Glomerular visceral epithelial cell (primary cell): ENCODE results near the gene DPH7.
A peak's percentile ranks its signal among the peaks of the same experiment; 100 is the strongest.
"Not testable (repeated sequence)": the region's sequence is repeated elsewhere in the genome, so short reads cannot be mapped to it uniquely, and the experiment has no call there.

Experiments used
- DNase-seq: peaks from one replicate; pipeline ENCODE4 v3.0.0-alpha.2; 2016; ENCODE audit errors: extremely low spot score

DPH7 gene

DNA sequence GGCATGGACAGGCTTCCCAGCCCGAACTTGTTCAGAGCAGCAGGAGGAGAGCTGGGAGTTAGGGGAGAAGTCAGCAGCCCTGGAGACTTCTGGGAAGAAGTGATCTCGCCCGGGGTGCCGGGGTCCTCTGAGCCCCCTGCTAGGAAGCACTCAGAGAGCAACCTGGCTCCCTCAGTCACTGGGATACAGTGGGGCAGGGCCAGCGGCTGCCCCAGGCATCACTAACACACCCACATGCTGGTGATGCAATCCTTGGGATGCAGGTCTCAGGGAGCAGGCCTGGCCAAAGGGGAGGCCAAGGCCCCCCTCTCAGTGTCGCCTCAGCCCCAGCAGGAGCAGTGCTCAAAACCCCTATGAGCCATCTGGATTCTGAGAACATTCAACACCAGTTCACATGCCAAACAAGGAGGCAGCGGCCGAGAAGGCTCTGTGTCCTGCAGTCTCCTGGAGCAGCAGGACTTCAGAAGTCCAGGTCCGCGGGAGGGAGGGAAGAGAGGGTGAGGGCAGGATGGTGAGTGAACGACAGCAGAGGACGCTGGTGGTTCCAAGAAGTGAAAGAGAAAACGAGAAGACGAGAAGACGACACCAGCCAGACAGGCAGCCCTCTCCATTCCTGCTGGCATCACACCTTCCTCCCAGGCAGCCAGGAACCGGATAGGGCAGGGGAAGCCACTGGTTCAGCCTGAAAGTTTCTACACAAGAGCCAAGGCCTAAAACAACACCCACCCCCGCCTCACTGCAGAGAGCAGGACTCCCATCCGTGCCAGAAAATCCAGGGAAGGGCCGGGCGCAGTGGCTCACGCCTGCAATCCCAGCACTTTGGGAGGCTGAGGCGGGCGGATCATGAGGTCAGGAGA lies 30.8 kb downstream of the DPH7 start:
- DNase-seq, result no peak

DNA sequence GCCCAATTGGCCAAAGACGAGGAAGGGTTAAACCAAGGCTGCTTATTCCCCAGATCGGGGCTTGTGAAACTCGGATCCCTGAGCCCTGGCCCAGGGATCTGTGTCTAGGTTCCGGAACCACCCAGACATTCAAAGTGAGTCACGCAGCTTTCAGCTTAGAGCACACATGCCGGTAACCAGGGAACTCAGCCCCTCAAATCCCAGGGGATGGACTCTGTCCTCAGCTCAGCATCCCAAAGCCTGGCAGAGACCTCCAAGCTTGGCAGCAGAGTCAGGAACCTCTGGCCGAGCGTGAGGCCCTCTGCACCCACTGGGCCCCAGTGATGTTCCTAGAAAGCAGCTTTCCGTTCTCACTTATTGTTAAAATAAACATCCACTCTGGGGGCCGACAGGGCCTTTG lies 33.6 kb downstream of the DPH7 start:
- no peak for DNase-seq

DNA sequence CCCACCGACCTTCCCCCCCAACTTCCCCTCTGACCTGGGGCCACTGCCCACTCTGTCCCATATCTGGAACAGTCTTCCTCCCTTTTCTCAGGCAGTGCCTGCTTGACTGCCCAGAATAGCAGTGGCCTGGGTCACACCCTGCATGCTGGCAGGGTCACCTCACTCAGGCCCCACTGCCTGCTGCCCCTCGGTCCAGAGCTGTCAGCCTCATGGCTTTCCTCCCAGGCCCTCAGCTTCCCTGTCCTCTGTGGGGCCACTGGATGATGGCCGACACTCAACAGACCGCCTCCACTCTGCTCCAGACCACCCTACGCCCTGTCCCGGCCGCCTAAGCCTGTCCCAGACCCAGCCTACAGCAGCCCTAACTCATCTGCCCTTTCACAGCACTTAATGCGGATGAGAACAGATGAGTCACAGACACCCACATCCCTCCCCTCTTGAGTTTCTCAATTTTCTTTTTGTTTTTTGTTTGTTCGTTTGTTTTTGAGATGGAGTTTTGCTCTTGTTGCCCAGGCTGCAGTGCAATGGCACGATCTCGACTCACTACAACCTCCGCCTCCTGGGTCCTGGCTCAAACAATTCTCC lies 34.5 kb downstream of the DPH7 start:
- no peak for DNase-seq

DNA sequence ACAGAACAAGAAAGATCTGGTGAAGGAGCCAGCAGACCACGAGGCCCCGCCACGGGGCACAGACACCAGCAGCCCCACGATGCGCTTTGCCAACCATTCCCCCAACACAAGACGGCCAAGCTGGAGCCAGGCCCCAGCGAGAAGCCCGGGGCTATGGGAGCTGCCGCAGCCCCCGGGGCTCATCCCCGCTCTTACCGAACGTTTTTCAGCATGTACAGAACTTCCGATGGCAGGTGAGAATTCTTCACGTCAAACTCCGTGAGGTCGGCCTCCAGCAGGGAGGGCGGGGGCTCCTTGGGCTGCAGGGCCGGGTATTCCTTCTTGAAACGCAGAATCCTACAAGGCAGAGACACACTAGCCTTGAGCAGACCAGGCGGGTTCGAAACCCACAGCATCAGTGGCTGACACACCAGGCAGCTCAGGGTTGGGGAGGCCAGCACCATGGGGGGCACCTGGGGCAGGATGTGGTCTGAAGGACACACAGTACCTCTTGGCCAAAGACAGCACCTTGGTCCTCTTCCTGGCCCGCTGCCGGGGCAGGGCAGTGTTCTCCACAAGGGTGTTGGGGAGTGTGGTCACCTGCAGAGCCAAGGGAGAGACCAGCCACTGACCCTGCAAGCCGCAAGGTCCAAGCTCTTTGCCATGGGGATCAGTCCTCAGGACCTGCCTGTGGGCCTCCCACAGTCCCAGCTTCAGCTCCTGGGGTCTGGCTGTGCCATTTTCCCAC lies 35.3 kb downstream of the DPH7 start:
- DNase-seq, result no peak

DNA sequence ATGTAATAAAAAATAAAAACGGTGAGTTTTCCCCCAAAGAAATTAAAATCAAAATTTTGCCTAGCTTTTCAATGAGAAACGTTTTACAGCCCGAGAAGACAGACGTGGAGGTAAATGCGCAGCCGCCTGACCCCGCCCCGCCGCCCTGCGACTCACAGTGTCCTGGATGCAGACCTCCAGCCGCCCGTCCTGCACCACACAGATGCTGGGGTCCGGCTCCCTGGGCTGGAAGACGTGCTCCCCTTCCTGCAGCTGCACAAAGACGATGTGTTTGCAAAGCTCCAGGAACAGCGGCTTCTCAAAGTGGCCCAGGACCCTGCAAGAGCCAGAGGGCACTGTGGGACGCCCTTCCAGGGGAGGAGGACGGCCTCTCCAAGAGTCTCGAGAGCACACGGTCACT lies 36.2 kb downstream of the DPH7 start:
- DNase-seq, result no peak

DNA sequence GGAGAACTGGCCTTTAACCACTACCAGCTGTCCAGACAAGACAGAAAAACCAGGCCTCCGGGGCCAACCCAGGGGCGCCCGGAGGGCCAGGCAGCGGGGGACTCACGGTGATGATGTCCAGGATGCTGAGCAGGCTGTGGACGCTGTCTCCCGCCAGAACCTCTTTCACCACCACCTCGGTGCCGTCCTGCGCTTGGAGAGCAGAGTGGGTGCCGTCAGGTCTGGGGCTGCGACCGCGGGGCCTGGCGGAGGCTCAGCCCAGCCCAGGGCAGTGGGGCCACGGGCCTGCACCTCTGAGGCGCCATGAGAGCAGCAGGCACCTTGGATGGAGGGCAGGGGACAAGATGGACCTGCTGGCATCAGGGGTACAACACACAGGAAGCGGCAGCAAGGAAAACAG lies 38.2 kb downstream of the DPH7 start:
- DNase-seq, result no peak

DNA sequence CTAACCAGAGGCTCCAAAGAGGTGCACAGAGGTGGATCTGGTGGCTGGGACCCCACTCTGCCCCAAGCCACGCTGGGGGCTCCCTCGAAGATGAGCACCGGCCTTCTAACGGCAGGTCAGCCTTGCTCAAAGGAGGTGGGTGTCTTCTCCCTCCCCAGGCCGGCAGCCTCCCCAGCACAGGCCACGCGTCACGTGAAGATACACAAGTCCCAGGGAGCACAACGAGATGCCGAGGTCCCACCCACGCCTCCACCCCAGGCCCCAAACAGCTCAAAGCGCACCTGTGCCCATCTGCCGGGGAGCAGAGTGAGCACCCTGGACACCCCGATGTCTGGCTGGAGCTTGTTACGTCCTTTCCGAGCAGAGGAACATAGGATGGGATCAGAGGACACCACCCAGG lies 40.7 kb downstream of the DPH7 start:
- no peak for DNase-seq

DNA sequence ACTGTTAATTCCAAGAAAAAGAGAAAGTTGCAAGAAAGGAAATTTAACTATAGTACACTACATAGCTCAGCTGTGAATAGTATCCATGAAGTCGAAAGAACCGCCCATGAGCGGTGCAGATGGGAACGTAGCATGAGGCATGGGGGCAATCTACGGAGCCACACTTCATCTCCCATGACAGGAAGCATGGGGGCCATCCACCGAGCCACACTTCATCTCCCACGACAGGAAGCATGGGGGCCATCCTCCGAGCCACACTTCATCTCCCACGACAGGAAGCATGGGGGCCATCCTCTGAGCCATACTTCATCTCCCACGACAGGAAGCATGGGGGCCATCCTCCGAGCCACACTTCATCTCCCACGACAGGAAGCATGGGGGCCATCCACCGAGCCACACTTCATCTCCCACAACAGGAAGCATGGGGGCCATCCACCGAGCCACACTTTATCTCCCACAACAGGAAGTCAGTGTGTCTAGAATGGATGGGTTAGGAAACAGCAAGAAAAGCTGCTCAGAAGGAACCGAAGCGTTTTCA lies 42.1 kb downstream of the DPH7 start:
- not testable (repeated sequence) for DNase-seq

DNA sequence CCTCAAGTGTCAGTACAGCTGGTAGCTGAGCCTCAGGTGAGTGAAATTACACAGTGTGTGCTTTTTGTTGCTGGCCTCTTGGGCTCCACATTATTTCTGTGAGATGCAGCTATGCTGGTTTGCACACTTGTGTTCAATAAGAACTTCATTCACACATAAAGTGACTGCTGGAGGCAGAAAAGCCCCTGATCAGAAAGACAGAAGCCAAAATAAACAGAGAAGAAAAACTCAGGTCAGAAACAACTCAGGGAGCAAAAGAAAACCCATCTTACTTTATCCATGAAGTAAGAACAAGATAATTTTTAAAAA lies 43.7 kb downstream of the DPH7 start:
- no peak for DNase-seq

DNA sequence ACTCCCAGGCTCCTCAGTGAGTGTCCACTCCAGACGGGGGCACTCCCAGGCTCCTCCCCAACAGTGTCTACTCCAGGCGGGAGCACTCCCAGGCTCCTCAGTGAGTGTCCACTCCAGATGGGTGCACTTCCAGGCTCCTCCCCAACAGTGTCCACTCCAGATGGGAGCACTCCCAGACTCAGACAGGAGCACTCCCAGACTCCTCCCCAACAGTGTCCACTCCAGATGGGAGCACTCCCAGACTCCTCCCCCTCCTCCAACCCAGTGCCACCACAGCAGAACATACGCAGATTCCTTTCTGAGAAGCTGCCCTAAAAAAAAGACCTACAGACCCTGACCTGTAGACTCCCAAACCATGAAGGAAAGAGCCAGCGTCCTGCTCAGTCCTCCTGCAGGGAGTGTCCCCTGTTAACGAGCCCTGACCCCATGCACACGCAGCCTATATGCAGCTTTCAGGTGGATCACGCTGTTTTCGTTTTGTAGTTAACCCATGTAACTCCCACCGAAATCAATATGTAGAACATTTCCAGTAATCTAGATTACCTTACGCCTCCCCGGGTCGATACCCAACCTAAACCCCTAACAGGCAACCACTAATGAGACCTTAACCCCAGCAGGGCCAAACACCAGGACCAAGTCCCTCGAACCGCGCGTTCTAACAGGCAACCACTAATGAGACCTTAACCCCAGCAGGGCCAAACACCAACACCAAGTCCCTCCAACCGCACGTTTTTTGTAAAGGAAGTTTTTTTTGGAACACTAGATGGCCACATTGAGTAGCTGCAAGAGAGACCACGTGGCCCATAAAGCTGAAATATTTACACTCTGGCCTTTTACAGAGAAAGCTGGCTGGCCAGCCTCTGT lies 44.2 kb downstream of the DPH7 start:
- peak; percentile 54 for DNase-seq

DNA sequence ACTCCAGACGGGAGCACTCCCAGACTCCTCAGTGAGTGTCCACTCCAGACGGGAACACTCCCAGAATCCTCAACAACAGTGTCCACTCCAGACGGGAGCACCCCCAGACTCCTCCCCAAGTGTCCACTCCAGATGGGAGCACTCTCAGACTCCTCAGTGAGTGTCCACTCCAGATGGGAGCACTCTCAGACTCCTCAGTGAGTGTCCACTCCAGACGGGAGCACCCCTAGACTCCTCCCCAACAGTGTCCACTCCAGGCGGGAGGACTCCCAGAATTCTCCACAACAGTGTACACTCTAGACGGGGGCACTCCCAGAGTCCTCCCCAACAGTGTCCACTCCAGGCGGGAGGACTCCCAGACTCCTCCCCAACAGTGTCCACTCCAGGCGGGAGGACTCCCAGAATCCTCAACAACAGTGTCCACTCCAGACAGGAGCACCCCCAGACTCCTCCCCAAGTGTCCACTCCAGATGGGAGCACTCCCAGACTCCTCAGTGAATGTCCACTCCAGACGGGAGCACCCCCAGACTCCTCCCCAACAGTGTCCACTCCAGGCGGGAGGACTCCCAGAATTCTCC lies 45.7 kb downstream of the DPH7 start:
- not testable (repeated sequence) for DNase-seq

DNA sequence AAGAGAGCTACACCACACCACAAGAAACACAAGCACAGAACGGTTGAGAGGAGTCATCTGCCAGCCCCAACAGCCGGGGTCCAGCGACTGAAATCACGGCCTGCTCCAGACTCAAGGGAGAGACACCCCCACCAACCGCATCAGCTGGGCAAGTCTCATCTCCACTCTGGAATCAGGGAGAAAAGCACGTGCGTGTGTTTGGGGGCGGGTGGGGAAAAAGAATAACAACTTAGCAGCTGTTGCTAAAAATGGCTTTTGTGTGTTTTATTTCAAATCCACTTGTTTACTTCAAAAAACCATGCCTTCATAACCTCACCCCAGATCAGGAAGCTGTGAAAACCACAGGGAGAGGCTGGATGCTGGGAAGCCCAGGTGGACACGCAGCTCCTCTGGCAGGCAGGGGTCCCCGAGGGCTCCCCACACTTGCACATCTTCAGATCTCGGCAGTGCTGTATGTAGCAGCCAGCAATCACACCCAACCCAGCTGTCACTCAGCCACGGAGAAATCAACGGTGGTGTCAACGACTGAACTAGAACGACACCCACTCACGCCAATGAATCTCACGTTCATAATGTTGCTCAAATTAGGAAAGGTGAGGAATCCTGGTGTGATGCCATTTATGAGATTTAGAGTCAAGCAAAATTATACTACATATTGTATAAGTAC lies 47.5 kb downstream of the DPH7 start:
- no peak for DNase-seq

DNA sequence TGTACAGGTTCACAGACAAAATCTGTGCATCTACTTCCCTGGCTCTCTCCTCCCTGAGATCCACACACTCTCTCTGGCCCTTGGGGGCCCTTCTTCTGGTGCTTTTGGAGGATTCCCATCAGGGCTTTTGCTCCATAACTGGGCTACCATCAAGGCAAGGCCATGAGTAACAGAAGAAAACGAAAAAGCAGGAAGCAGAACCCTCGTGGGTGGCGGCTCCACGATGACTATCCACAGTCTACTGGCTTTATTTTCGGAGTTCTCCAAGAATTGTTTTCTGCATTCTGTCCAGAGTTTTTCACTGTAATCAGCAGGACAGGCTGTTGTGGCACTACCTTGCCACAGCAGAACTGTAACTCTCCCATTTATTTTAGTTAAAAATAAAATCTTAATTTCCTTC lies 48.4 kb downstream of the DPH7 start:
- no peak for DNase-seq

DNA sequence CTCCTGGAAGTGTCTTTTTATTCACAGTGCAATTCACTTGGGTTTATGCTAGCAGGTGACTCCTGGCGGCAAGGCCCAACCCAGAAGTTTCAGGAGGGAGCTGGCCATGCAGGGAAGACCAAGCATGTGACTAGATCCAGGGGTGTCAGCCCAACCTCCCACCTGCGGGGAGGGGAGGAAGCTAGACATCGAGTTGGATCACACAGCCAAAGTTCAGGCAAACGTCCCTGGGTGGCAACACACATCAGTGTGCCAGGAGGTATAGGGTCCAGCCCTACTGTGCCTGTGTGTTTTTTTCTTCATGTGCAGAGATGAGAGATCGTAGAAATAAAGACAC lies 53.8 kb downstream of the DPH7 start:
- no peak for DNase-seq

DNA sequence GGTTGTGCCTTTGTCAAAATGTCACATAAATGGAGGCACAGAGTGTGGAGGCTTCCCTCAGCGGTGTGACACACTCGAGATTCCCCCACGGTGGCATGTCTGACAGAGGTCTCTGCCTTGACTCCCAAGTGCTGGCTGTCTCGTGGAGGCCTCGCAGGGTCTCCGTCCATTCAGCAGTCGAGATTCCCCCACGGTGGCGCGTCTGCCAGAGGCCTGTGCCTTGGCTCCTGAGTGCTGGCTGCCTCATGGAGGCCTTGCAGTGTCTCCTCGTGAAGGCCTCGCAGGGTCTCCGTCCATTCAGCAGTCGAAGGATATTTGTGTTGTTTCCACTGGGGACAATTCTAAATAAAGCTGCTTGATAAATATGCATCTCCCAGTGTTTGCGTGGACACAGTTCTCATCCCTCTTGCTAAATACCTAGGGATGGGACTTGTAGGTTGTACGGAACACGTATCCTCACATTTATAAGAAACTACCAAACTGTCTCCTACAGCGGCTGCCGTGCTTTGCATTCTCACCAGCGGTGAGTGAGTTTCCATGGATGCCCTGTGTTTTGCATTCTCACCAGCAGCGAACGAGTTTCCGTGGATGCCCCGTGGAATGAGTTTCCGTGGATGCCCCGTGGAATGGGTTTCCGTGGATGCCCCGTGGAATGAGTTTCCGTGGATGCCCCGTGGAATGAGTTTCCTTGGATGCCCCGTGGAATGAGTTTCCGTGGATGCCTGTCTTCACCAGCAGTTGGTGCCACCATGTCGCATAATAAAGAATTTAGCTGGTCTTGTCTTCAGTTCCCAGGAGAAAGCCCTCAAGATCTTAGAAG lies 54.4 kb downstream of the DPH7 start:
- no peak for DNase-seq

DNA sequence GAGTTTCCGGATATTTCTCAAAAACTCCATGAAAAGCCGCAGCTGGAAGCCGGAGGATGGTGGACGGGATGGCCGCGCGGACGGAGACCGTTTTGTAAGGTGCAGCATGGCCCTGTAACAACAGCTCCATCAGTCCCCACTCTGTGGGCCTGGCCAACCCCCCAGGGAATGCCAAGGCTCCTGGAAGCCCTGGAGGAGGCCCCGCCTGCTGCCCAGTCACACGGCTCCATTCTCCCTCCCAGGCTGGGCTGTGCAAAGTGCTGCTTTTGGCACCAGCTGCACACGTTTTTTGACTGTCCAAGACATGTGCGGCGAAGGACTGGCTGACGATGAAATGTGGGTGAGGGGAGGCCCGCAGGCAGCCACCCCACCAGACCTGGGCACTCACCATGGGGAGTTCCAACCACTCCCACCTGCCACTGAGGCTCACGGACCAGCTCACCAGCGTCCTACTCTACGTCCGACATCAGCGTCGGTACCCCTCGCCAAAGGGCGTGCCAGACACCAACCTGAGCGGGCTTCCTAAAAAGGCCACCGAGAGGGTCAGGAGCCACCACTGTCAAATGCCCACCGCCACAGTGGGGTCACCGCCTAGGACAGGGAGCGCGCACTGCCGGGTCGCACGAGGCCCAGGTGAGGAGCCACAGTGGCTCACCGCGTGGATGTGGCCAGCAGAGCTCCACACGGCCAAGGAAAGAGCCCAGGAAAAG lies 55.8 kb downstream of the DPH7 start:
- no peak for DNase-seq

DNA sequence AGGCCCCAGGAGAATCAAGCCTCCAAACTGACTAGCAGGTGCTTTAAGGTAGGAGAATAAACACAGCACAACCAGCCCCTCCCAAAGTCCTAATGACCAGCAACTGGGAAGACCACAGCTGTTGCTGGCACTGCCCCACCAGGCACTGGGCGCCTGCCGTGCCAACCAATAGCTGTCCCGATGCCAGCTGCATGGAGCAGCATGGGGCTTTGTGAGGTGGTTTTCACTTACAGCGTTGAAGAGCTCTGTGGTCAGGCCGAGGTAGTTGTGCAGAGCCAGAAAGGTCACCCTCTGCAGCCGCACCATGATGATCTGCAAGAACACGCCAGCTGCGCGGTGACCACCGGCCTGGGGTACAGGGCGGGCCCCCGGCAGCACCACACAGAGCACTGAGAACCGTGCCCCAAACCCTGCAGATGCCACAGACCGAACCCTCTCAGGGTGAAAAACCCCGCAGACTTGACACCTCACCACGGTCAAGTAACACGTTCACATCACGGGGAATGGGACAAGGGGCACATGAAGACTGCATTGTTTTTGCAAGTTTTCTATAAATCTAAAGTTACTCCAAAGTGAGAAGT lies 57.2 kb downstream of the DPH7 start:
- DNase-seq, result no peak

DNA sequence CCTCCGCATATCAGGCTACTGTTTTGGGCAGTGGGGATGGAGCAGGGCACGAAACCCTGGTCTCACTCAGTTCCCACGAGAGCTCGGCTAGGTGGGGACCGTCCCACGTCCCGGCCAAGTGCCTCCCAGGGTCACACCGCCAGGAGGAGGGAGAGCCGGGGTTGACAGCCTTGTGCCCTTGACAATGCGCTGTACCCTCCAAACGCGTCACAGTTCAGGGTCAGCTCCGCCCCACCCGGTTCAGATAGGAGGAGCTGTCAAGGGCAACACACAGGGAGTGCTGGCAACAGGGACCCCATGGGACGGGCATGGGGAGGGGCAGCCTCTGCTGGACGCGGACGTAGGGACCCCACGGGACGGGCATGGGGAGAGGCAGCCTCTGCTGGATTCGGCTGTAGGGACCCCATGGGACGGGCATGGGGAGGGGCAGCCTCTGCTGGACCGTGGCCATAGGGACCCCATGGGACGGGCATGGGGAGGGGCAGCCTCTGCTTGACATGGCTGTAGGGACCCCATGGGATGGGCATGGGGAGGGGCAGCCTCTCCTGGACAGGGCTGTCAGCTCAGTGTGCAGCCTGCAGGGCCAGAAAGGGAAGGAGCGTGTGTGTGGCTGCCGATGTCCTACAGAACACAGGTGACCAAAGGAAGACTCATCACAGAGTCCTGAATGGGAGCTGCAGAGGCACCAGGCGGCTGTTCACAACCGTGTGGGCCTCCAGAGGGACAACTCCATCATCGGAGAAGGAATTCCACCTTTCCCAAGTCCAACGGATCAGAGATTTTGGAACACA lies 57.9 kb downstream of the DPH7 start:
- no peak for DNase-seq
